H4 (cell line): ENCODE measurements around the gene SAMD3. TPM values are rescaled to one million over a fixed set of nuclear protein-coding genes. Genes with fewer than 3 reads are reported as not detected.
"Not testable (repeated sequence)": the region's sequence is repeated elsewhere in the genome, so short reads cannot be mapped to it uniquely, and the experiment has no call there.

Source experiments
- DNase-seq: peaks from one replicate; pipeline ENCODE4 v3.0.0-alpha.2; 2015; ENCODE audit warnings: low spot score
- total RNA-seq: library from RNA; depleted of rRNA; stranded (reverse); fragments of >200 nt; shearing (Covaris generic); gene quantifications from 2 replicates; pipeline ENCODE4 v1.2.3, GENCODE V29; 2014; rRNA removed

SAMD3 gene
- total RNA-seq, 1 experiment from 2014 or later: not detected

DNA sequence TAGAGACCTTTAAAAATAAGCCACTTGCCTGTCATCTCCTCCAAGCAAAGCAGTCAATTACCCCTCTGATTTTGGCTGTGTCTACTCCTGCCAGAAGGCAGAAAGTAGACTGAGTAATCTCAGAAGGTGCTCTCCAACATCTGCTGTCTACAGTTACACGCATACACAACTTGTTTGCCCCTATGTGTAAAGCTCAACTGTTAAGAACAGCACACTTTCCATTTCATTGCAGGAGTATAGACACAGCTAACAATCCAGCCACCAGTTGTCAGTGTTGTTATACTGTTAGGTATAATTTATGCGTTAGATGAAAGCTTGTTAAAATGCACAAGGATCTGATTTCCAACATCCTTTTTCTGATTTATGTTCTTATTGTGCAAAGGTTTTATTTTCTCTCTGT lies 88.2 kb downstream of the SAMD3 start:
- no peak for DNase-seq

DNA sequence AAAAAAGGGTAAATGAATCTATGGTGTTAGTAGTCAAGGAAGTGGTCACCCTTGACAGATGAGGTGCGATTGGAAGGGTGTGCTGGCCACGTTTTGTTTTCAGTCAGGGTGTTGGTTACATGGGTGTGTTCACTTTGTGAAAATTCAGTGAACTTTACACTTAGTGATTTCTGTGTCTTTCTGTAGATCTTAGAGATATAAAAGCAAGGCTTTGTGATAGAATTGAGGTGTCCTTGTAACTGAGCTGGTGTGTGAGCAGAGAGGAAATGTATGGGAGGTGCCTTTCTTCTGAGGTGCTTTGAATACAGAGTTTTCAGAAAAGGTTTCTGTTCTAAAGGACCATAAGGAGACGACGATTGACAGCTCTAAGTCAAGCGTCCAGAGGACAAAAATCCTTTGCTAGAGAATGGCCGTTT lies 90.5 kb downstream of the SAMD3 start:
- DNase-seq: no peak

DNA sequence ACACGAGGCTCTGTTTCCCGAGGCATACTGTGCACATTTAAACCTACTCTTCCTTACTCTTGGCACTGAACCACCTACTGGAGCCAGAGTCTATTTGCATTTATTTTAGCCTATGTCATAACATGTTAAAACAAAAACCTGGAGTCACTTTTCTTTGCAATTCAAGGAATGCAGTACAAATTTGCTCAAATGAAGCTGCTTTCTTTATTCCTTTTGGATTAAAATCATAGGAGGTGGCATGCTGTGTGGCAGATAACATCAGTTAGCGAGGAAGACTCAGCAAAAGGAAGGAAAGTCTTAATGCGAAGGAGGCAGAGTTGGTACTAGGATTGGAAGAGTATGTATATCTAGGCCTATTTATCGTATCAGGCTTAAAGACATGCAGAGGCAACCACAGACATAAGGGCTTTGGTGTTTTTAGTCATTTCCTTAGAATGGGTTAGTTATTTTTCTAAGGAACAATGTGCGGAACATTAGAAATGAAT lies 92.9 kb downstream of the SAMD3 start:
- DNase-seq: no peak

GRCh38 chr6:130128326-130128725 lies 94.4 kb downstream of the SAMD3 start:
- no peak for DNase-seq

GRCh38 chr6:130127195-130127594 lies 95.6 kb downstream of the SAMD3 start:
- no peak for DNase-seq

DNA sequence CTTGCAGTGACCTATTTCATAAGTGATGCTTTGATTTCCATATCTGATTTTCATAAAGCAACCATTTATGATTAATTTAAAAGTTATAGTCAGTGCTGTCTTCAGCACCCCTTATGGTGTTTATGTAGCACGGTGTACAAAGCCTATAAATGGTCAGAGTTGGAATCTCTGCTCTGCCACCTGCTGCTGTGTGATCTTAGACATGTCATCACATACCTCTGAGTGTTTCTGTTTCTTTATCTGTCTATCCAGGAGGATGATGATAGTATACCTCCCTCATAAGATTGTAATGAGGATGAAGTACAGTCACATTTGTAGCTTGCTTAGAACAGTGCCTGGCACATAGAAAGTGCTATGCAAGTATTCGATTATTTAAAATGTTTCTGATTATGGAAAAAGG lies 100.5 kb downstream of the SAMD3 start:
- DNase-seq: no peak

DNA sequence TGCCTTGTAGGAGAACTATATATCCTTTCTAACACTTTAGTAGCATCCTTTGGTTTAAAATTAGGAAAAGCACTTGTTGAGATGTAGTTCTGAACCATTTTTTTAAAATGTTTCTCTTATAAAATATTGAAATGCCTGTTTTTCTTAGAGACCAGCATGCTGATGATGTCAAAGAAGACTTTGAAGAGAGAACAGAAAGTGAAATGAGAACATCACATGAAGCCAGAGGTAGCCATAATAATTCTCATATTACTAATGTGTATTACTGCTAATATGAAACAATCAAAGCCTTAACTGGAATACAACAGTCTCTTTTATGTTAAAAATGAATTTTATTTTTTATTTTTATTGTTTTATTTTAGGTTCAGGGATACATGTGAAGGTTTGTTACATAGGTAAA lies 102.0 kb downstream of the SAMD3 start:
- DNase-seq: no peak

- no peak for DNase-seq
These were observed 103.5 kb downstream of the SAMD3 start for GRCh38 chr6:130119211-130119610.

GRCh38 chr6:130118236-130118635 lies 104.5 kb downstream of the SAMD3 start:
- DNase-seq: no peak

DNA sequence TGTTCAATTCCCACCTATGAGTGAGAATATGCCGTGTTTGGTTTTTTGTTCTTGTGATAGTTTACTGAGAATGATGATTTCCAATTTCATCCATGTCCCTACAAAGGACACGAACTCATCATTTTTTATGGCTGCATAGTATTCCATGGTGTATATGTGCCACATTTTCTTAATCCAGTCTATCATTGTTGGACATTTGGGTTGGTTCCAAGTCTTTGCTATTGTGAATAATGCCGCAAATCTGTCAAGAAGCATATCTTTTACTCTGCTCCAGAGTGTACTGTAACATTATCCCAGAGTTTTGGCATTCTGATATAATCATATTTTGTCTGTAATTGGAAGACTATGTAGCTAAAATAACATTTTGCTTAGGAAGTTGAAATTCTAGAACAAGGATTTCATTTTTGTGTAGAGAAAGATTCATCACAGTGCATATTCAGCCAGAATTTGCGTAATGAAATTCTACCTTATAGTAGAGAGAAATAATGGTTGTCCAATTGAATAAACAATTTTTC lies 105.5 kb downstream of the SAMD3 start:
- not testable (repeated sequence) for DNase-seq

DNA sequence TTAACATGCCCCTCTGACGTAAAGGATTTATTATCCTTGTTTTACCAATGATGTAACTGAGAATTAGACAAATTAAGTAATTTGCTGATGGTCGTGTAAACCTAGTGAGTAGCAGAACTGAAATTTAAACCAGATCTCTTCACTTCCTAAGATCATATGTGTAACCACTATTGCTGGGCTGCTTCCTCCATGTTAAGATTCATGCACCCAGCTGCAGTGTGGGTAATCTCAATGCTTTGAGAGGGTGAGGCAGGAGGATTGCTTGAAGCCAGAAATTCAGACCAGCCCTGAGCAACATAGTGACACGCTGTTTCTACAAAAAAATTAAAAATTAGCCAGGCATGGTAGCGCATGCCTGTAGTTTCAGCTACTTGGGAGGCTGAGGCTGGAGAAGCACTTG lies 106.5 kb downstream of the SAMD3 start:
- no peak for DNase-seq

DNA sequence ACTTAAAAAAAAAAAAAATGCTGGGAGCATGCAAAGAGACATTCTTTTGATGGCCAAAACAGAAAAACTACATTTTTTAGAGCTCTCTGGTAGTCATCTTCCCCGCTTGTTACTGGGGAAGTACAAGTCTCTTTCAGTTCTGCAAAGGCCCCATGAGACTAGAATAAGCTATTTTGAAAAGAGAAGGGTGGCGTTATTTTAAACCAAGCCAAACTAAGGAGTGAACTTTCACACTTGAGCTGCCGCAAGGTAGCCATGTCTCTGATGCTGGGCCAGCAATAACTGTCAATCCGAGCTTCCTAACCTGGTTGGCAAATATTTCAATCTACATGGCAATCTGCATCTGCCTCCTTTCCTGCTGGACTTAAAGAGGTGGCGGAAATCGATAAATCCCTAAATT lies 107.7 kb downstream of the SAMD3 start:
- no peak for DNase-seq

DNA sequence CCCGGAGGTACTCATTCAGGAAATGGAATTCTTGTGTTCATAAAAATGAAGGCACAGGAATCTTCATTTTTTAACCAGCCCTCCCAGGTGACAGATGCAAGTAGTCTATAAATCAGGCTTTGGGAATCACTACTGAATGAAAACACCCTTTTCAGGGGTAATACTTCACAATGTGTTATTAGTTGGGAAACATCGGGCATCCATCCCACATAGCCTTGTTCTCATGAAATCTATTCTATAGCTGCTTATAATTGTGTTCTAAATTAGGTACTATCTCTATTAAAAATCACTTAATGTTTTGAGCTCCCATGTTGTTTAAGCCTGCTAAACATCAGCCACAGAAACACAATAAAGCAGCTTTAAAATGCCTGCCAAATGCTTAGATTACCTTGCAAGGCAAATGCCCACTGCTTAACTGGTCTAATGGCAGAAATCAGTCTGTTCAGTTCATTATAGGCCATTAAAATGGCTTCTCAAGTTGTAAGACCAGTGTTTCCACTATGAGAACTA lies 109.5 kb downstream of the SAMD3 start:
- DNase-seq: no peak

GRCh38 chr6:130111031-130111430 lies 111.7 kb downstream of the SAMD3 start:
- DNase-seq: no peak

GRCh38 chr6:130107710-130108109 lies 115.0 kb downstream of the SAMD3 start:
- DNase-seq: no peak

- DNase-seq: no peak
These were observed 116.6 kb downstream of the SAMD3 start for GRCh38 chr6:130105996-130106704.

- no peak for DNase-seq
These were observed 123.6 kb downstream of the SAMD3 start for GRCh38 chr6:130099119-130099518.

DNA sequence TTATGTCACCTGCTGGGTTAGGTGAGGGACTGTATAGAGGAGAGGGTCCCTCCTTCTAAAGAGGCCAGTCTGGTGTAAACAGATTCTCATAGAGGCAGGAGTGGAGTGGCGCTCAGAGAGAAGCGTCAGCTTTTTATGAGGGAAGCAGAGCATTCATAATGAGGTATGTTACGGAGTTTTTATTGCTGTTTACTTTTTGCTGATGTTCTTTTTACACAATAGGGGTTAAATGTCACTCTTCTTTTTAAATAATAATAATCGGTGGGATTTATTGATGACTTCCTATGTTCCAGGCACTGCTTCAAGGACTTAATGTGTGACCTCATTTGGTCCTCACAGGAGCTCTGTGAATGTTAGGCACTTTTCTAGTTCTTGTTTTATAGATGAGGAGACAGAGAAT lies 124.4 kb downstream of the SAMD3 start:
- no peak for DNase-seq

Other genes starting within 250 kb of the SAMD3 start
- gene L3MBTL3, start 204.4 kb downstream of the SAMD3 start, total RNA-seq: 5.9 and 7.4 TPM in 2 replicates
- gene TMEM200A, start 143.1 kb upstream of the SAMD3 start, total RNA-seq: 1.2 and 1.9 TPM in 2 replicates